ENCODE results near the gene HIVEP1.

DNA sequence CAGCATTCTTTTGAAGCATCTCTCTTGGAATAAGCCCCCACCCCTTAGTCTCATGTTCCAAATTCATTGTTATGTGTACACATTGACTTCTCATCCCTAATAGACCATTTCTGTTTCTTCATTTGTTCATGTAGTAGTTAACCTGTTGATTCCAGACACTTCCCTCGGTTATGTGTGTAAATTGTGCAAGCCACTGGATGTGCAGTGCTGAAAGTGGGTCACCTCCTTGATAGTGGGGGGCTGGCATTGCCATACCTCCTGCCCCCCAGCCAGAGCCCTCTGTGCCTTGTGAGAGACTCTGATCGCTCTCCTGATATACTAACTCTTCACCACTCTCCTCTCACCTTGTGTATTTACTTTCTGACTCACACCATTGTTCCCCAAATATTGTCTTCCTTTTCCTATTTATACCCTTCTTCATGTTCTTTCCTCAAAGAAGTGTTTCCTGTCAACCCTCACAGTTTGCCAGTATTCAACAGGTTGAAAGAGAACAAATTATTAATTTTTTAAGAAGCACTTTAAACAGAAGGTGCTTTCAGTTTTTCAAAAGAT, 59.0 kb downstream of the HIVEP1 start:
- TF ChIP-seq, protein P1, sequence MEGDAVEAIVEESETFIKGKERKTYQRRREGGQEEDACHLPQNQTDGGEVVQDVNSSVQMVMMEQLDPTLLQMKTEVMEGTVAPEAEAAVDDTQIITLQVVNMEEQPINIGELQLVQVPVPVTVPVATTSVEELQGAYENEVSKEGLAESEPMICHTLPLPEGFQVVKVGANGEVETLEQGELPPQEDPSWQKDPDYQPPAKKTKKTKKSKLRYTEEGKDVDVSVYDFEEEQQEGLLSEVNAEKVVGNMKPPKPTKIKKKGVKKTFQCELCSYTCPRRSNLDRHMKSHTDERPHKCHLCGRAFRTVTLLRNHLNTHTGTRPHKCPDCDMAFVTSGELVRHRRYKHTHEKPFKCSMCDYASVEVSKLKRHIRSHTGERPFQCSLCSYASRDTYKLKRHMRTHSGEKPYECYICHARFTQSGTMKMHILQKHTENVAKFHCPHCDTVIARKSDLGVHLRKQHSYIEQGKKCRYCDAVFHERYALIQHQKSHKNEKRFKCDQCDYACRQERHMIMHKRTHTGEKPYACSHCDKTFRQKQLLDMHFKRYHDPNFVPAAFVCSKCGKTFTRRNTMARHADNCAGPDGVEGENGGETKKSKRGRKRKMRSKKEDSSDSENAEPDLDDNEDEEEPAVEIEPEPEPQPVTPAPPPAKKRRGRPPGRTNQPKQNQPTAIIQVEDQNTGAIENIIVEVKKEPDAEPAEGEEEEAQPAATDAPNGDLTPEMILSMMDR (IDR thresholded peaks at IDR 0.05; ENCODE audit: insufficient read depth, low read depth, low read length), result no peak
- TF ChIP-seq EZH2 (IDR thresholded peaks at IDR 0.05; ENCODE audit: insufficient read depth, low read length), result no peak
